ENCODE results near the gene AQP2.

Gene AQP2

DNA sequence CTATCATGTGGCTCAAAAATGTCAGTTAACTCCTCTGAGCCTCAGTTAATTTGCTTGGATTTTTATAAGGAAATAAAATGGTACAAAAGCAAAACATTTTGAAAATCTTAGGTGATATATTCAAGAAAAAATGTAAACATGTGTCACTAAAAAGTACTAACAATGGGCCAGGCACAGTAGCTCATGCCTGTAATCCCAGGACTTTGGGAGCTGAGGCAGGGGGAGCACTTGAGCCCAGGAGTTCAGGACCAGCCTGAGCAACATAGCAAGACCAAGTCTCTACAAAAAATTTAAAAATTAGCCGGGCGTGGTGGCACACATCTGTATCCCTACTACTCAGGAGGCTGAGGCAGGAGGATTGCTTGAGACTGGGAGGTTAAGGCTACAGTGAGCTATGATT lies 47.9 kb downstream of the AQP2 start:
- DNase-seq, result no peak

DNA sequence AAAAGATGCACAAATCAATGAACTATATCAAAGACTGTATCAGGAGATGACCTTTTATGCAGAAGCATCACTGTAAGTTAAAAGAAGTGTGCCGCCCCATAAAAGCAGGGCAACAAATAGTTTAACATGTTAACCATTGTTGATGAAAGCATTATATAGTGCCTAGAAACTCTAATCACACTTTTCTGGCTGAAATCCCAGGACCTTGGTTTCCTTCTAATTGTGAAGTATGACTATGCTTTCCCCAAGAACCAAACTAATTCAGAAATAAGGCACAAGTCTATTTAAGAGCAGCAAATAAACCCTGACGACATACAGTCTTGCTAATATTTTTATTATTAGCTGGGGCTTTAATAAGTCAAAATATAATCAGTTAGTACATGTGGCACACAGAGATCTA lies 53.1 kb downstream of the AQP2 start:
- DNase-seq, result no peak

DNA sequence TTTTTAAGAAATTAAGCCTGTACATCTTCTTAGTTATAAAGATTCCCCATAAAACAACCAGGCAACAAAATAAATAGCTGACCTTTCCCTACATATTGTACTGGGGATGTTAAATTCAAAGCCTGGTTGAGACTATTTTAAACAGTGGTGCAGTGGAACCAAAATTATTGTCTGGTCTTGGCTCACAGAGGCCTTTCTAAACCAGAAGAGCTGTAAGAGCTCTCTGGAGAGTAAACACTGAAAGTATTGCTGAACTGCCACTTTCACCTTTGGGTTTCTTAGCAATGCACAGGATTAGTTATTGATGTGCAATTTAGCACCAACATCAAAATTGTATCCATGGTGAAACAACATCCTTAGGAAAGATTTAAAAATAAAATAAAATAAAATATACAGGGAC lies 54.2 kb downstream of the AQP2 start:
- no peak for DNase-seq

DNA sequence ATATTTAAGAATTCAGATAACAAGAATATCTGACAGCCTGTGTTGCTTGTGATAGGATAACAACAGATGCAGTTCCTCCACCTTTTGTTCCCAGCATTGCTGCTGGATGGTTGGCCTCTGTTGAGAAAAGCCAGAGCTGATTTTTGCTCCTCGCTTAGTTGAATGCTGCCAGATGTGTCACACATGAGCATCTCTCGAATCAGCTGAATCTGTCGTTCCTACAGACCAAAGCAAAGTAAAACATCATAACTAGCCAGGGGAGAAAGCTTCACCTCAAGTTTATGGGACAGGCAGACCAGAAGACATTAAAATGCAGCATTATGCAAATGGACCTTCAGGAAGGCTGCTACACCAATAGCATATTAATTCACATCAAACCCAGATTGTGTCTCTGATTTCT lies 54.6 kb downstream of the AQP2 start:
- no peak for DNase-seq

DNA sequence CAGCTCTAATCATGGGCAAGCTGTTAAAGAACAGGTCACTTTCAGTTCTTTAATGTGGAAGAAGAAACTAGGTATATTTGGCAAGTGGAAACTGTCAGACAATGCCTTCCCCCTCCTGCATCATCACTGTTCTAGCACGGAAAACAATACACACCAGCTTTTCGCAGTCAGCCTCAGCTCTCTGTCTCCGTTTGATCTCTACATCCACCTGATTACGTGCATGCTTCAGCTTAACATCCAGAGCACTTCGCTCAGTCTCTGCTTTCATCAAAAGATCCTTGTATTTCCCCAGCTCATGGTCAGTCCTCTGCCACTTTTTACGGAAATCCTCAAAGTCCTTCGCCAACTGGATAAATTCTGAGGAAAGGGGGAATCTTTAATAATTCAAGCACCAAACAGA lies 55.7 kb downstream of the AQP2 start:
- DNase-seq, result no peak

DNA sequence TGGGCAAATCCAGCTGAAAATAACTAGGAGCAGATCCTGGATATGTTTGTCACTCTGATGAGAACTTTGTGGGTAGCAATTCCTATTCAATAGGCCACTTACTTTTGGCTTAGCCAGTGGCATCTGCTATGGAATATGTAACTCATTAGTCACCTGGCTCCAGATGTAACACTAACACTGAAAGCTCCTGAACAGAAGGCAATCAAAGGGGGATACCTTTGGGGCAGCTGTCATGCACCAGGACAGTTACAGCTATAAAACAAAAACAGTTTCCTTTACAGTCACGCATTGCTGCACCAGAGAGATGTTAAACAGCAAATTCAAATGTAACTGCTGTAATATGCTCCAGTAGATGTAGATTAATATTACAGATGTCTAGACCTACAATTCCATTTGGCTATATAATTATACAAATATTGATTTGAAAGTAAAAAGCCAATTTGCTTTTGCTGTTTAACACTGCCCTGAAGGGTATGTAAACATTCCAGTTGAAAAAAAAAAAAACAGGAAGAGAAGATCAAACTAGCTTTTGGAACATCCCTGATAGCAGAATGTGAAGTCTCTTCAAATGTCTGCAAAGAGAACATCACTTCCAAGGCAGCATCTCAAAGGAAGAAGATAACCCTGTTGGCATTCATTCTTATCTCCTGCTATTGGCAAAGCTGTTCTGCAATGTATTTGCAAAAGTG lies 56.4 kb downstream of the AQP2 start:
- DNase-seq, result no peak
